Trophoblast cell (in vitro differentiated cells and primary cell): Measurements from ENCODE around the gene OGFOD3.
"Not testable (repeated sequence)": the region's sequence is repeated elsewhere in the genome, so short reads cannot be mapped to it uniquely, and the experiment has no call there.

Source experiments
- DNase-seq, 2 donors: peaks; one replicate each; pipeline ENCODE4 v3.0.0-alpha.2; 2016
- H2AFZ ChIP-seq: 2 replicates; pipeline ENCODE4 v1.6.1; 2013; ENCODE audit warnings: low read length, moderate library complexity, mild to moderate bottlenecking; ENCODE audit not compliant: insufficient read depth, poor library complexity
- H2AK5ac ChIP-seq: 2 replicates; pipeline ENCODE4 v1.6.1; 2013; ENCODE audit warnings: mild to moderate bottlenecking, low read length
- H2BK120ac ChIP-seq: 2 replicates; pipeline ENCODE4 v1.6.1; 2013; ENCODE audit warnings: low read length, mild to moderate bottlenecking, moderate library complexity; ENCODE audit not compliant: insufficient read depth, poor library complexity
- H2BK12ac ChIP-seq: 2 replicates; pipeline ENCODE4 v1.6.1; 2013; ENCODE audit warnings: mild to moderate bottlenecking, low read length, moderate library complexity
- H2BK5ac ChIP-seq: 2 replicates; pipeline ENCODE4 v1.6.1; 2013; ENCODE audit warnings: low read length, low read depth, moderate library complexity, mild to moderate bottlenecking; ENCODE audit not compliant: poor library complexity
- H3K14ac ChIP-seq: 2 replicates; pipeline ENCODE4 v1.6.1; 2013; ENCODE audit warnings: mild to moderate bottlenecking, low read length
- H3K18ac ChIP-seq: 2 replicates; pipeline ENCODE4 v1.6.1; 2013; ENCODE audit warnings: mild to moderate bottlenecking, low read length
- H3K23ac ChIP-seq: 2 replicates; pipeline ENCODE4 v1.6.1; 2013; ENCODE audit warnings: low read length
- H3K27ac ChIP-seq: 2 replicates; pipeline ENCODE4 v1.5.1; 2013; ENCODE audit warnings: low read depth, mild to moderate bottlenecking, inconsistent platforms, low read length, moderate library complexity
- H3K27me3 ChIP-seq: 2 replicates; pipeline ENCODE4 v1.6.1; 2013; ENCODE audit warnings: inconsistent platforms, mild to moderate bottlenecking, low read length, moderate library complexity; ENCODE audit not compliant: insufficient read depth
- H3K36me3 ChIP-seq, 2 experiments: 1 replicate in 1 of 2; 2 replicates in 1 of 2; pipeline ENCODE4 v1.6.1; 2013; ENCODE audit warnings: low read length in 2 of 2, mild to moderate bottlenecking in 2 of 2, moderate library complexity in 1 of 2; ENCODE audit not compliant: insufficient read depth in 2 of 2, control insufficient read depth in 1 of 2
- H3K4ac ChIP-seq: 2 replicates; pipeline ENCODE4 v1.6.1; 2013; ENCODE audit warnings: low read depth, mild to moderate bottlenecking, low read length, moderate library complexity
- H3K4me1 ChIP-seq, 2 experiments: 1 replicate in 1 of 2; 2 replicates in 1 of 2; pipeline ENCODE4 v1.6.1; 2013; ENCODE audit warnings: low read length in 2 of 2, mild to moderate bottlenecking in 2 of 2, moderate library complexity in 1 of 2; ENCODE audit not compliant: insufficient read depth in 2 of 2, control insufficient read depth in 1 of 2
- H3K4me2 ChIP-seq: 2 replicates; pipeline ENCODE4 v1.6.1; 2013; ENCODE audit warnings: inconsistent platforms, mild to moderate bottlenecking, low read length, moderate library complexity
- H3K4me3 ChIP-seq: 2 replicates; pipeline ENCODE4 v1.5.1; 2013; ENCODE audit warnings: mild to moderate bottlenecking, low read depth, low read length, inconsistent platforms
- H3K79me1 ChIP-seq: one replicate; pipeline ENCODE4 v1.6.1; 2013; ENCODE audit warnings: low read length
- H3K79me2 ChIP-seq: 2 replicates; pipeline ENCODE4 v1.6.1; 2013; ENCODE audit warnings: low read length, mild to moderate bottlenecking; ENCODE audit not compliant: control insufficient read depth, insufficient read depth, poor library complexity
- H3K9ac ChIP-seq: 2 replicates; pipeline ENCODE4 v1.6.1; 2013; ENCODE audit warnings: mild to moderate bottlenecking, low read length
- H3K9me3 ChIP-seq: 2 replicates; pipeline ENCODE4 v1.6.1; 2013; ENCODE audit warnings: low read depth, mild to moderate bottlenecking, control low read depth, inconsistent platforms, low read length; ENCODE audit not compliant: insufficient read depth
- H4K12ac ChIP-seq: 2 replicates; pipeline ENCODE4 v1.6.1; 2013; ENCODE audit warnings: low read depth, mild to moderate bottlenecking, low read length, moderate library complexity
- H4K8ac ChIP-seq: 2 replicates; pipeline ENCODE4 v1.6.1; 2013; ENCODE audit warnings: low read depth, mild to moderate bottlenecking, low read length, moderate library complexity
- H4K91ac ChIP-seq: one replicate; pipeline ENCODE4 v1.6.1; 2013; ENCODE audit warnings: low read depth, mild to moderate bottlenecking, low read length, moderate library complexity
- WGBS: extraction: QIAGEN DNeasy Blood & Tissue Kit; methylation state at CpG from one replicate; pipeline ENCODE4 v1.1.7; 2013; ENCODE audit warnings: missing lambda C conversion rate; ENCODE audit not compliant: insufficient read length, insufficient coverage; ENCODE audit errors: extremely low coverage; 5-methylcytosine and 5-hydroxymethylcytosine counted together

OGFOD3 gene

DNA sequence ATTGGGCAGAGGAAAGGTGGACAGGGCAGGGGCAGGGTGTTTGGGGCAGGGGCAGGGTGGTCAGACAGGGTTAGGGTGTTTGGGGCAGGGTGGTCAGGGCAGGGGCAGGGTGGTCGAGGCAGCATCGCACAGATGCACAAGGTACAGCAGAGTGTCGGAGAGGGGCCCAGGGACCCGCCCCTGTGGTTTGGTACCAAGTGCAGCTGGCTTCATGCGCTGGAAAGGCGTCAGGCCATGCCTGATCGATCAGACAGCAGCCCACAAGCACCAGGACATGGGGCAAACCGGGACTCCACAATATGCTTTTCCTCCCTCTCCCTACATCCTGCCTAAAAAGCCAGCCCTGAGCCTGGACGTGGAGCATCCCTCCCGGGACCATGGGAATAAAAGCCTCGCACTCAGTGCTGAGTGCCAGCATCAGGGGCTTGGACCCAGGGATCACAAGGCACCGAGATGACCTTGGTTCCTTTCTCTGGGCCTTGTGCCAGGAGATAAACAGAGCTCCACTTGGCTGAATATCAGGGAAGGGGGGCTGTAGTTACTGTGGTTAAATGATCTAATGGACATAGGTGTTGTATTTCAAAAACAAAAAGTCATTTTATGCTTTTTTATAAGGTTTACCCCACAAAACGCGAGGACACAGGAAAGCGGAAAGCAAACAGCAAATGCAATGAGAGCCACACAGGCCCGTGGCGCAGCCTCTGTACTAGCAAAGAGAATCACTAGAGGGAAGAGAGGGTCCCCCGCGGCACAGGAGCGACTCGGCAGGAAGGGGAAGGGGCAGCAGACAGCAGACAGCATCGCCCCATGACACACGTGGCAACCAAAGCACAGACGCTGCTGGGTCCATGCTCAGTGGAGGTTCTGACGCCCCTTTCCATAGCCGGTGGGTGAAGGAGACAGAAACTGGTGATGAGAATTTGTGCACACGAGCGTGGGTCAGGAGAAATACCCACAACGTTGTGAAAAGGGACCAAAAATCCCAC, 5.6 kb downstream of the OGFOD3 start:
- Histone ChIP-seq H3K27ac (no peak overlapping the region), H3K4me3 (no peak overlapping the region)

GRCh38 chr17:82412081-82412480, 6.3 kb downstream of the OGFOD3 start:
- H3K4me2 ChIP-seq, H4K91ac ChIP-seq, H2AK5ac ChIP-seq, H2BK12ac ChIP-seq, H3K79me2 ChIP-seq, H3K4me1 ChIP-seq, H3K27me3 ChIP-seq, H3K9me3 ChIP-seq, H3K79me1 ChIP-seq, H3K36me3 ChIP-seq, H3K9ac ChIP-seq, H2AFZ ChIP-seq, H3K27ac ChIP-seq, H3K18ac ChIP-seq, H2BK120ac ChIP-seq, H4K8ac ChIP-seq, H4K12ac ChIP-seq, H3K23ac ChIP-seq, DNase-seq, H3K4me3 ChIP-seq, H3K14ac ChIP-seq, H3K4ac ChIP-seq, H2BK5ac ChIP-seq: not testable (repeated sequence)
- no CpG with 5 or more reads among the region's 16 CpGs for WGBS

More for the DNA sequence above, 5.6 kb downstream of the OGFOD3 start:
- Histone ChIP-seq H3K4ac (no peak overlapping the region), H4K8ac (no peak overlapping the region), H3K4me2 (no peak overlapping the region), H3K23ac (no peak overlapping the region), H3K79me1 (no peaks in the 10 kb centered on the region), H3K79me2 (no peaks in the 10 kb centered on the region), H4K91ac (no peak overlapping the region), H2AFZ (no peak overlapping the region), H3K18ac (no peak overlapping the region), H3K9ac (no peak overlapping the region), H3K36me3 (no peaks in the 10 kb centered on the region), H3K27me3 (no peaks in the 10 kb centered on the region), H2BK5ac (no peak overlapping the region), H2BK120ac (no peak overlapping the region), H3K9me3 (peaks cover 2% of the 10 kb centered on the region), H2BK12ac (no peak overlapping the region), H4K12ac (no peak overlapping the region), H3K14ac (no peak overlapping the region), H2AK5ac (no peak overlapping the region), H3K4me1 (peaks cover 1 to 2% of the 10 kb centered on the region in 2 experiments)
- no CpG with 5 or more reads among the region's 29 CpGs for WGBS
- no peak for DNase-seq

GRCh38 chr17:82411396-82412053, 6.9 kb downstream of the OGFOD3 start:
- H3K4ac ChIP-seq: no peak overlapping the region

DNA sequence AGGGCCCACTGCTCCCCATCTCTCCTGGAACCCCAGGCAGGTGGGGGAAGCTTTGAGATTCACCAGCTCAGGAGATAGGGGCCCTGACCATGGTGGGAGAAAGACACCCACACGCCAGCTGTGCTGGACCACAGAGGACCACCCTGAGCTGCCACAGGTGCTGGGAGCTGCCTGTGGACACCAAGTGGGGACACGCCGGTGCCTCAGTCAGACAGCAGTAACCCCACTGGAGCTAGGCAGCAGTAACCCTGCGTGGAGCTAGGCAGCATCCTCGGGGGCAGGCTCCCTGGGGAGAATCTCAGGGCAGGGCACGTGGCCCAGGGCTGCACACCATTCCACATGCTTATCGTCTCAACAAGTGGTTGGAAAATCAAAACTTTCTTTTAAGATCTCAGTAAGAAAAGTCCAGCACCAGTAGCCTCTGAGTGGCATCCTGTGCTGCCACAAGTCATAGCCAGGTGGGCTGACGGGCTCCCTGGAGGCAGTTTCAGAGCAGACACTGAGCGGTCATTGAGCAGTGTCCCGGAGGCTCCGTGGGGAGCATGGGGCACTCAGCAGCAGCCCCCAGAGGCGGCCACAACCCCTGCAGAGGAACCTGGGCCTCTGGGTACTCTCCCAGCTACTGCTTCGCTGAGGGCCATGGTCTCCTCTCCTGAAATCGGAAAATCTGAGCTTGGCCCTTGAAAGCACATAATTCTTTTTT, 8.2 kb downstream of the OGFOD3 start:
- no peak overlapping the region for H2BK12ac ChIP-seq

More at GRCh38 chr17:82411396-82412053, 6.9 kb downstream of the OGFOD3 start:
- DNase-seq: no peak
- Histone ChIP-seq H3K4me3 (no peak overlapping the region), H3K4me2 (no peak overlapping the region), H2BK120ac (no peak overlapping the region), H4K91ac (no peak overlapping the region), H2BK12ac (no peak overlapping the region), H4K12ac (no peak overlapping the region), H3K9ac (peak overlapping the region; percentile 64), H4K8ac (no peak overlapping the region), H3K4me1 (no peaks in the 10 kb centered on the region), H2AFZ (no peak overlapping the region), H3K27me3 (no peaks in the 10 kb centered on the region), H3K9me3 (peaks cover 2% of the 10 kb centered on the region), H3K36me3 (no peaks in the 10 kb centered on the region), H3K27ac (no peak overlapping the region), H3K18ac (no peak overlapping the region), H2BK5ac (no peak overlapping the region), H2AK5ac (no peak overlapping the region), H3K23ac (no peak overlapping the region), H3K79me2 (no peaks in the 10 kb centered on the region), H3K14ac (no peak overlapping the region), H3K79me1 (no peaks in the 10 kb centered on the region)
- no CpG with 5 or more reads among the region's 24 CpGs for WGBS

More for the DNA sequence above, 8.2 kb downstream of the OGFOD3 start:
- Histone ChIP-seq H4K8ac (no peak overlapping the region), H3K4me2 (no peak overlapping the region), H3K23ac (no peak overlapping the region), H3K4ac (no peak overlapping the region), H3K79me1 (no peaks in the 10 kb centered on the region), H3K36me3 (no peaks in the 10 kb centered on the region), H2AK5ac (no peak overlapping the region), H3K4me3 (no peak overlapping the region), H3K9me3 (no peaks in the 10 kb centered on the region), H3K14ac (no peak overlapping the region), H3K4me1 (no peaks in the 10 kb centered on the region), H3K27me3 (no peaks in the 10 kb centered on the region), H4K91ac (no peak overlapping the region), H3K79me2 (no peaks in the 10 kb centered on the region), H3K18ac (no peak overlapping the region), H2AFZ (no peak overlapping the region), H2BK120ac (no peak overlapping the region), H3K27ac (no peak overlapping the region), H4K12ac (no peak overlapping the region), H3K9ac (no peak overlapping the region), H2BK5ac (no peak overlapping the region)
- WGBS: no CpG with 5 or more reads among the region's 14 CpGs
- no peak for DNase-seq
